DOHH2 (cell line): ENCODE results near the gene CYLD.

Experiments used
- EZH2phosphoT487 ChIP-seq: fragments of 200-600 bp; sonication (generic); IDR thresholded peaks from 2 replicates; pipeline ENCODE4 v1.6.1; 2017; ENCODE audit warnings: borderline replicate concordance, mild to moderate bottlenecking, antibody characterized with exemption, low read length, moderate library complexity, mixed read lengths
- TF ChIP-seq, protein P1 (sequence below): fragments of 200-600 bp; sonication (generic); IDR thresholded peaks from one replicate; pipeline ENCODE4 v1.5.1; 2014; ENCODE audit warnings: antibody characterized with exemption, mild to moderate bottlenecking, low read depth, low read length; ENCODE audit not compliant: poor library complexity, severe bottlenecking

DNA sequence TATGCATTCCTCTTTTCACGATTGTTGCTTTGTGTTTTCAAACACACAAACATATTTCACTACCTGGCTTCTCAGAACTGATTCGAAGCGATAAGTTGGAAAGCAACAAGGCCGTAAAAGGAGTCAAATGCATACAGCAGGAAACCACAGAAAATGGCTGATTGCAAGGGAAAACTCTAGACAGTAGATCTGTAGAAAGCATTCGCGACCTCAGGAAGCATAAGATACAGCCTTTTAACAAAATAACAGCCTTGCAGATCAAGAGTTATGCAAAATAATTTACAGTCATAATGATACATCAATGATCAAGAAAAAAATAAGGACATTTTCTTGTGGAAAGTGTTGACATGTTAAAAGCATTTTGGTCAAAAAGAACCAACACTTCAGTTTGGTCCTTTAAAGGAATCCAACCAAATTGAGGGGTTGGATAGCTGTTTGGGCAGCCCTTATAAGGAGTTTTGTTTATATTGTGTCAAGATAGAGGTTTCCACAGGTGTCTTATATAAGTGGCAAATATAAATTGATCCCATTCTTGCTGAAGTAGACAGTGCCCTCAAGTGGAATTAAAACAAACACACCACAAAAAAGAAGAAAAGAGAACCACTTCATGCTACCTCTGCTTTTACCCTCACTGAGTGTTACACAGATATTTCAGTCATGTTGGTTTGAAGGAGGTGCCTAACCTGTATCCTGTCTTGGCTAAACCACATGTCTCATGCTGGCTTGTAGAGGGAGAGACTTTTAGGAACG is 5.5 kb downstream of the CYLD start:
- TF ChIP-seq, protein P1, sequence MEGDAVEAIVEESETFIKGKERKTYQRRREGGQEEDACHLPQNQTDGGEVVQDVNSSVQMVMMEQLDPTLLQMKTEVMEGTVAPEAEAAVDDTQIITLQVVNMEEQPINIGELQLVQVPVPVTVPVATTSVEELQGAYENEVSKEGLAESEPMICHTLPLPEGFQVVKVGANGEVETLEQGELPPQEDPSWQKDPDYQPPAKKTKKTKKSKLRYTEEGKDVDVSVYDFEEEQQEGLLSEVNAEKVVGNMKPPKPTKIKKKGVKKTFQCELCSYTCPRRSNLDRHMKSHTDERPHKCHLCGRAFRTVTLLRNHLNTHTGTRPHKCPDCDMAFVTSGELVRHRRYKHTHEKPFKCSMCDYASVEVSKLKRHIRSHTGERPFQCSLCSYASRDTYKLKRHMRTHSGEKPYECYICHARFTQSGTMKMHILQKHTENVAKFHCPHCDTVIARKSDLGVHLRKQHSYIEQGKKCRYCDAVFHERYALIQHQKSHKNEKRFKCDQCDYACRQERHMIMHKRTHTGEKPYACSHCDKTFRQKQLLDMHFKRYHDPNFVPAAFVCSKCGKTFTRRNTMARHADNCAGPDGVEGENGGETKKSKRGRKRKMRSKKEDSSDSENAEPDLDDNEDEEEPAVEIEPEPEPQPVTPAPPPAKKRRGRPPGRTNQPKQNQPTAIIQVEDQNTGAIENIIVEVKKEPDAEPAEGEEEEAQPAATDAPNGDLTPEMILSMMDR, result peak; percentile 41
- TF ChIP-seq EZH2phosphoT487, result no peak
